GM12878 (cell line): Measurements from ENCODE around the gene FAM117B.

ENCODE experiments used
- ATF3 ChIP-seq: IDR thresholded peaks from 2 replicates; pipeline ENCODE4 v1.6.1; 2011; ENCODE audit warnings: low read depth, mild to moderate bottlenecking, low read length, moderate library complexity, borderline replicate concordance; ENCODE audit errors: extremely low read depth
- HDAC6 ChIP-seq: fragments of 200-600 bp; sonication (generic); IDR thresholded peaks from one replicate; pipeline ENCODE4 v1.8.0; 2017; ENCODE audit warnings: antibody characterized with exemption; ENCODE audit not compliant: unreplicated experiment
- PML ChIP-seq: IDR thresholded peaks from 2 replicates; pipeline ENCODE4 v1.6.1; 2012; ENCODE audit warnings: low read length, inconsistent platforms
- RAD21 ChIP-seq: IDR thresholded peaks from 2 replicates; pipeline ENCODE4 v1.6.1; 2011; ENCODE audit warnings: mild to moderate bottlenecking, low read depth, low read length, moderate library complexity; ENCODE audit not compliant: insufficient read depth
- TAF1 ChIP-seq: IDR thresholded peaks from 2 replicates; pipeline ENCODE4 v1.6.1; 2011; ENCODE audit warnings: mild to moderate bottlenecking, low read depth, low read length, borderline replicate concordance
- TF ChIP-seq, protein P1 (sequence below): IDR thresholded peaks from 2 replicates; pipeline ENCODE4 v1.6.1; 2011; ENCODE audit warnings: low read depth, low read length, improper control_type of control experiment, borderline replicate concordance

- TF ChIP-seq, protein P1, sequence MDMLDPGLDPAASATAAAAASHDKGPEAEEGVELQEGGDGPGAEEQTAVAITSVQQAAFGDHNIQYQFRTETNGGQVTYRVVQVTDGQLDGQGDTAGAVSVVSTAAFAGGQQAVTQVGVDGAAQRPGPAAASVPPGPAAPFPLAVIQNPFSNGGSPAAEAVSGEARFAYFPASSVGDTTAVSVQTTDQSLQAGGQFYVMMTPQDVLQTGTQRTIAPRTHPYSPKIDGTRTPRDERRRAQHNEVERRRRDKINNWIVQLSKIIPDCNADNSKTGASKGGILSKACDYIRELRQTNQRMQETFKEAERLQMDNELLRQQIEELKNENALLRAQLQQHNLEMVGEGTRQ = no peak
- TF ChIP-seq ATF3 (no peak), TAF1 (no peak), HDAC6 (no peak), RAD21 (no peak), PML (no peak)
These were observed 1.3 kb upstream of the FAM117B start for GRCh38 chr2:202633470-202633869.
